ENCODE measurements around the gene LRRC15.

LRRC15 gene

GRCh38 chr3:194365526-194365925 is 4.0 kb downstream of the LRRC15 start:
- H4K8ac ChIP-seq (ENCODE audit: low read depth, low read length) = no peak overlapping the region
- peaks cover 0 to 85% (median 3%) of the 10 kb centered on the region in 3 experiments for H3K27me3 ChIP-seq (ENCODE audit: control insufficient read depth in 3 of 3, insufficient read depth in 3 of 3, low read depth in 1 of 3, low read length in 3 of 3)
- no peak overlapping the region for H2BK5ac ChIP-seq (ENCODE audit: low read length)
- H3K4ac ChIP-seq (ENCODE audit: low read length) = no peak overlapping the region
- no peak overlapping the region for H3K9ac ChIP-seq (ENCODE audit: low read depth, low read length, poor library complexity)
- no peak overlapping the region for H3K14ac ChIP-seq (ENCODE audit: low read length)
- H3K79me1 ChIP-seq (ENCODE audit: low read depth, low read length) = no peaks in the 10 kb centered on the region
- DNase-seq (ENCODE audit: low spot score) = no peak
- no peak overlapping the region for H2BK12ac ChIP-seq (ENCODE audit: low read length)
- WGBS, 2 donors (ENCODE audit: extremely low coverage in 2 of 2, insufficient read length in 2 of 2, insufficient replicate concordance in 1 of 2) = no CpG with 5 or more reads among the region's 6 CpGs
- H3K4me3 ChIP-seq (ENCODE audit: low read length in 2 of 2) = no peak overlapping the region
- peak overlapping the region; percentile 31 for H2BK15ac ChIP-seq (ENCODE audit: low read length)
- H2BK120ac ChIP-seq (ENCODE audit: low read depth, low read length) = no peak overlapping the region
- H3K18ac ChIP-seq (ENCODE audit: low read length) = peak overlapping the region; percentile 77
- no peak overlapping the region for H3K27ac ChIP-seq (replicated peaks; ENCODE audit: low read length)
- no peak overlapping the region for H3K4me2 ChIP-seq (ENCODE audit: insufficient read depth, low read length, poor library complexity, severe bottlenecking)
- peaks cover 9 to 26% of the 10 kb centered on the region in 2 donors for H3K4me1 ChIP-seq (ENCODE audit: control insufficient read depth in 2 of 2, insufficient read depth in 1 of 2, low read depth in 1 of 2, low read length in 2 of 2)
- no peak overlapping the region for H2AFZ ChIP-seq (ENCODE audit: low read length)
- no peaks in the 10 kb centered on the region for H3K36me3 ChIP-seq (replicated peaks in 1 of 2; ENCODE audit: control insufficient read depth in 2 of 2, insufficient read depth in 2 of 2, low read length in 2 of 2)
- H3K23ac ChIP-seq (ENCODE audit: low read depth, low read length, poor library complexity) = no peak overlapping the region
- no peak overlapping the region for H4K91ac ChIP-seq (ENCODE audit: low read depth, low read length, poor library complexity)
- H3K9me3 ChIP-seq (replicated peaks in 1 of 2; ENCODE audit: control insufficient read depth in 2 of 2, insufficient read depth in 1 of 2, low read depth in 1 of 2, low read length in 2 of 2) = peaks cover 0 to 4% of the 10 kb centered on the region in 2 donors
- H2AK5ac ChIP-seq (ENCODE audit: low read depth, low read length) = peak overlapping the region; percentile 57

GRCh38 chr3:194364652-194365434 is 4.7 kb downstream of the LRRC15 start:
- Histone ChIP-seq H2BK12ac (ENCODE audit: low read length) (no peak overlapping the region), H3K27me3 (ENCODE audit: control insufficient read depth in 3 of 3, insufficient read depth in 3 of 3, low read depth in 1 of 3, low read length in 3 of 3) (peaks cover 0 to 78% (median 3%) of the 10 kb centered on the region in 3 experiments), H3K4me3 (ENCODE audit: low read length in 2 of 2) (no peak overlapping the region), H3K9ac (ENCODE audit: low read depth, low read length, poor library complexity) (peak overlapping the region; percentile 12), H3K36me3 (replicated peaks in 1 of 2; ENCODE audit: control insufficient read depth in 2 of 2, insufficient read depth in 2 of 2, low read length in 2 of 2) (no peaks in the 10 kb centered on the region), H3K4ac (ENCODE audit: low read length) (no peak overlapping the region), H2BK5ac (ENCODE audit: low read length) (no peak overlapping the region), H3K27ac (replicated peaks; ENCODE audit: low read length) (no peak overlapping the region), H2AK5ac (ENCODE audit: low read depth, low read length) (no peak overlapping the region), H3K79me1 (ENCODE audit: low read depth, low read length) (no peaks in the 10 kb centered on the region), H3K18ac (ENCODE audit: low read length) (peak overlapping the region; percentile 64), H3K4me1 (ENCODE audit: control insufficient read depth in 2 of 2, insufficient read depth in 1 of 2, low read depth in 1 of 2, low read length in 2 of 2) (peaks cover 9 to 24% of the 10 kb centered on the region in 2 donors), H3K4me2 (ENCODE audit: insufficient read depth, low read length, poor library complexity, severe bottlenecking) (no peak overlapping the region), H3K14ac (ENCODE audit: low read length) (no peak overlapping the region), H2AFZ (ENCODE audit: low read length) (peak overlapping the region; percentile 25), H3K23ac (ENCODE audit: low read depth, low read length, poor library complexity) (peak overlapping the region; percentile 9), H2BK120ac (ENCODE audit: low read depth, low read length) (no peak overlapping the region), H4K91ac (ENCODE audit: low read depth, low read length, poor library complexity) (no peak overlapping the region), H4K8ac (ENCODE audit: low read depth, low read length) (no peak overlapping the region), H3K9me3 (replicated peaks in 1 of 2; ENCODE audit: control insufficient read depth in 2 of 2, insufficient read depth in 1 of 2, low read depth in 1 of 2, low read length in 2 of 2) (peaks cover 0 to 4% of the 10 kb centered on the region in 2 donors), H2BK15ac (ENCODE audit: low read length) (peak overlapping the region; percentile 24)
- no peak for DNase-seq (ENCODE audit: low spot score)
- WGBS, 2 donors (ENCODE audit: extremely low coverage in 2 of 2, insufficient read length in 2 of 2, insufficient replicate concordance in 1 of 2) = no CpG with 5 or more reads among the region's 20 CpGs

- no peak overlapping the region for H2AK5ac ChIP-seq (ENCODE audit: low read depth, low read length)
- no peak overlapping the region for H3K4ac ChIP-seq (ENCODE audit: low read length)
- peaks cover 0 to 73% (median 1%) of the 10 kb centered on the region in 3 experiments for H3K27me3 ChIP-seq (ENCODE audit: control insufficient read depth in 3 of 3, insufficient read depth in 3 of 3, low read depth in 1 of 3, low read length in 3 of 3)
- WGBS, 2 donors (ENCODE audit: extremely low coverage in 2 of 2, insufficient read length in 2 of 2, insufficient replicate concordance in 1 of 2) = no CpG with 5 or more reads among the region's 3 CpGs
- H3K9me3 ChIP-seq (replicated peaks in 1 of 2; ENCODE audit: control insufficient read depth in 2 of 2, insufficient read depth in 1 of 2, low read depth in 1 of 2, low read length in 2 of 2) = peaks cover 0 to 4% of the 10 kb centered on the region in 2 donors
- H2BK15ac ChIP-seq (ENCODE audit: low read length) = no peak overlapping the region
- no peak overlapping the region for H3K4me2 ChIP-seq (ENCODE audit: insufficient read depth, low read length, poor library complexity, severe bottlenecking)
- H3K18ac ChIP-seq (ENCODE audit: low read length) = no peak overlapping the region
- H3K4me3 ChIP-seq (ENCODE audit: low read length in 2 of 2) = no peak overlapping the region
- no peak overlapping the region for H3K23ac ChIP-seq (ENCODE audit: low read depth, low read length, poor library complexity)
- no peak overlapping the region for H4K91ac ChIP-seq (ENCODE audit: low read depth, low read length, poor library complexity)
- no peaks in the 10 kb centered on the region for H3K36me3 ChIP-seq (replicated peaks in 1 of 2; ENCODE audit: control insufficient read depth in 2 of 2, insufficient read depth in 2 of 2, low read length in 2 of 2)
- no peak overlapping the region for H3K27ac ChIP-seq (replicated peaks; ENCODE audit: low read length)
- no peak overlapping the region for H2BK120ac ChIP-seq (ENCODE audit: low read depth, low read length)
- H2BK12ac ChIP-seq (ENCODE audit: low read length) = no peak overlapping the region
- H3K14ac ChIP-seq (ENCODE audit: low read length) = no peak overlapping the region
- H2AFZ ChIP-seq (ENCODE audit: low read length) = no peak overlapping the region
- DNase-seq (ENCODE audit: low spot score) = no peak
- peaks cover 7 to 20% of the 10 kb centered on the region in 2 donors for H3K4me1 ChIP-seq (ENCODE audit: control insufficient read depth in 2 of 2, insufficient read depth in 1 of 2, low read depth in 1 of 2, low read length in 2 of 2)
- H3K9ac ChIP-seq (ENCODE audit: low read depth, low read length, poor library complexity) = no peak overlapping the region
- no peak overlapping the region for H4K8ac ChIP-seq (ENCODE audit: low read depth, low read length)
- H2BK5ac ChIP-seq (ENCODE audit: low read length) = no peak overlapping the region
- H3K79me1 ChIP-seq (ENCODE audit: low read depth, low read length) = no peaks in the 10 kb centered on the region
Observed at GRCh38 chr3:194364314-194364651, 5.3 kb downstream of the LRRC15 start.

- H3K27me3 ChIP-seq (ENCODE audit: control insufficient read depth in 3 of 3, insufficient read depth in 3 of 3, low read depth in 1 of 3, low read length in 3 of 3) = peaks cover 0 to 70% (median 0%) of the 10 kb centered on the region in 3 experiments
- peak overlapping the region; percentile 18 for H3K9ac ChIP-seq (ENCODE audit: low read depth, low read length, poor library complexity)
- H2BK12ac ChIP-seq (ENCODE audit: low read length) = no peak overlapping the region
- H3K4me2 ChIP-seq (ENCODE audit: insufficient read depth, low read length, poor library complexity, severe bottlenecking) = no peak overlapping the region
- peaks cover 0 to 4% of the 10 kb centered on the region in 2 donors for H3K9me3 ChIP-seq (replicated peaks in 1 of 2; ENCODE audit: control insufficient read depth in 2 of 2, insufficient read depth in 1 of 2, low read depth in 1 of 2, low read length in 2 of 2)
- no peak overlapping the region for H2BK15ac ChIP-seq (ENCODE audit: low read length)
- H3K14ac ChIP-seq (ENCODE audit: low read length) = no peak overlapping the region
- no peak overlapping the region for H3K18ac ChIP-seq (ENCODE audit: low read length)
- peaks cover 7 to 14% of the 10 kb centered on the region in 2 donors for H3K4me1 ChIP-seq (ENCODE audit: control insufficient read depth in 2 of 2, insufficient read depth in 1 of 2, low read depth in 1 of 2, low read length in 2 of 2)
- no peaks in the 10 kb centered on the region for H3K36me3 ChIP-seq (replicated peaks in 1 of 2; ENCODE audit: control insufficient read depth in 2 of 2, insufficient read depth in 2 of 2, low read length in 2 of 2)
- no peak overlapping the region for H2BK5ac ChIP-seq (ENCODE audit: low read length)
- H3K79me1 ChIP-seq (ENCODE audit: low read depth, low read length) = no peaks in the 10 kb centered on the region
- H2AFZ ChIP-seq (ENCODE audit: low read length) = no peak overlapping the region
- H3K27ac ChIP-seq (replicated peaks; ENCODE audit: low read length) = no peak overlapping the region
- no peak overlapping the region for H3K4me3 ChIP-seq (ENCODE audit: low read length in 2 of 2)
- H2BK120ac ChIP-seq (ENCODE audit: low read depth, low read length) = no peak overlapping the region
- WGBS, 2 donors (ENCODE audit: extremely low coverage in 2 of 2, insufficient read length in 2 of 2, insufficient replicate concordance in 1 of 2) = no CpG with 5 or more reads among the region's 18 CpGs
- peak overlapping the region; percentile 56 for H3K23ac ChIP-seq (ENCODE audit: low read depth, low read length, poor library complexity)
- H4K8ac ChIP-seq (ENCODE audit: low read depth, low read length) = no peak overlapping the region
- no peak overlapping the region for H4K91ac ChIP-seq (ENCODE audit: low read depth, low read length, poor library complexity)
- DNase-seq (ENCODE audit: low spot score) = no peak
- no peak overlapping the region for H3K4ac ChIP-seq (ENCODE audit: low read length)
- peak overlapping the region; percentile 34 for H2AK5ac ChIP-seq (ENCODE audit: low read depth, low read length)
Observed at GRCh38 chr3:194360568-194360967, 9.0 kb downstream of the LRRC15 start.
